ENCODE results near the gene EP400.

DNA sequence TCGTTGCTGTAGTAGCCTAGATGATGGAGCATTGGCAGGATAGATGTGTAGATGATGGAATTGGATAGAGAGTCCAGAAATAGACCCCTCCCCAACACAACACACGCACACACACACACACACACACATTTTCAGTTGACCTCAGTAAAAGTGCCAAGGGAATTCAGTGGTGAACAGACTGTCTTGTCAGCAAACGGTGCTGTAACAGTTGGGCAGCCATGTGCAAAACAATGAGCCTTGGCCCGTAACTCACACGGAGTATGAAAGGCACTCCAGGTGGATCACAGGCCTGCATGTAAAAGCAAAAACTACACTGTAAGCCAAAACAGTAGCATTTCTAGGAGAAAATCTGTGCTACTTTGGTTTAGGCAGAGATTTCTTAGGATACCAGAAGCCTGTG, 106.6 kb downstream of the EP400 start:
- TF ChIP-seq POLR2AphosphoS5 (IDR thresholded peaks at IDR 0.05; ENCODE audit: low read depth, low read length): no peak
- TF ChIP-seq POLR2A (IDR thresholded peaks at IDR 0.05; ENCODE audit: low read depth, low read length): no peak
